ENCODE measurements around the gene IL21. TPM values are rescaled to one million over a fixed set of nuclear protein-coding genes. Genes with fewer than 3 reads are reported as not detected.

IL21 gene
- polyA plus RNA-seq, 1 of the 3 experiments (the other 2 are of a cell fraction): not detected

- TF ChIP-seq GATA2 (CRISPR knock-in tag; IDR thresholded peaks at IDR 0.05) (no peak), MEF2A (IDR thresholded peaks at IDR 0.05; ENCODE audit: borderline replicate concordance, low read depth) (no peak), FOXM1 (IDR thresholded peaks at IDR 0.05; ENCODE audit: low read depth) (no peak), YY1 (IDR thresholded peaks at IDR 0.05; ENCODE audit: low read depth) (no peak)
Observed at GRCh38 chr4:122639181-122639580, 18.3 kb upstream of the IL21 start (continued).

GRCh38 chr4:122636697-122637096, 15.8 kb upstream of the IL21 start:
- ChIA-PET CTCF (no interaction called here), POLR2A (no interaction called here)
- Histone ChIP-seq H4K20me1 (ENCODE audit: insufficient read depth) (no peaks in the 10 kb centered on the region), H3K4me2 (no peak overlapping the region), H3K9me2 (no peaks in the 10 kb centered on the region), H3K9me3 (no peaks in the 10 kb centered on the region), H3K36me3 (replicated peaks in 1 of 2; ENCODE audit: control insufficient read depth in 1 of 2, insufficient read depth in 2 of 2, low read length in 1 of 2) (no peaks in the 10 kb centered on the region), H3K27ac (ENCODE audit: low read depth in 2 of 2, low read length in 1 of 2) (no peak overlapping the region), H2AFZ (ENCODE audit: low read depth) (no peak overlapping the region), H3K4me1 (ENCODE audit: control insufficient read depth in 1 of 2, insufficient read depth in 2 of 2, low read depth in 1 of 2, low read length in 1 of 2) (no peaks in the 10 kb centered on the region), H3K27me3 (ENCODE audit: insufficient read depth) (no peaks in the 10 kb centered on the region), H3F3A (replicated peaks; ENCODE audit: insufficient read depth) (no peaks in the 10 kb centered on the region), H3K79me2 (ENCODE audit: insufficient read depth) (no peaks in the 10 kb centered on the region), H3K4me3 (ENCODE audit: low read depth in 2 of 2, low read length in 1 of 2) (no peak overlapping the region), H3K9ac (no peak overlapping the region)
- TF ChIP-seq YY1 (IDR thresholded peaks at IDR 0.05; ENCODE audit: low read depth) (no peak), TCF12 (IDR thresholded peaks at IDR 0.05) (no peak), ZBTB33 (IDR thresholded peaks at IDR 0.05; ENCODE audit: borderline replicate concordance, low read depth) (no peak), IRF3 (IDR thresholded peaks at IDR 0.05; ENCODE audit: low read depth, low read length) (no peak), RXRA (IDR thresholded peaks at IDR 0.05; ENCODE audit: borderline replicate concordance, low read depth) (no peak), EZH2phosphoT487 (IDR thresholded peaks at IDR 0.05; ENCODE audit: borderline replicate concordance, low read depth) (no peak), SMC3 (IDR thresholded peaks at IDR 0.05; ENCODE audit: low read depth, low read length) (no peak), GATA2 (CRISPR knock-in tag; IDR thresholded peaks at IDR 0.05) (no peak), FOSL2 (IDR thresholded peaks at IDR 0.05; ENCODE audit: borderline replicate concordance, low read depth) (no peak), NFIC (IDR thresholded peaks at IDR 0.05; ENCODE audit: borderline replicate concordance) (no peak), USF2 (IDR thresholded peaks at IDR 0.05; ENCODE audit: borderline replicate concordance, low read depth, low read length) (no peak)
- TF ChIP-seq, protein P1, sequence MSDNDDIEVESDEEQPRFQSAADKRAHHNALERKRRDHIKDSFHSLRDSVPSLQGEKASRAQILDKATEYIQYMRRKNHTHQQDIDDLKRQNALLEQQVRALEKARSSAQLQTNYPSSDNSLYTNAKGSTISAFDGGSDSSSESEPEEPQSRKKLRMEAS (IDR thresholded peaks at IDR 0.05; ENCODE audit: low read depth): no peak
- TF ChIP-seq, protein P2, sequence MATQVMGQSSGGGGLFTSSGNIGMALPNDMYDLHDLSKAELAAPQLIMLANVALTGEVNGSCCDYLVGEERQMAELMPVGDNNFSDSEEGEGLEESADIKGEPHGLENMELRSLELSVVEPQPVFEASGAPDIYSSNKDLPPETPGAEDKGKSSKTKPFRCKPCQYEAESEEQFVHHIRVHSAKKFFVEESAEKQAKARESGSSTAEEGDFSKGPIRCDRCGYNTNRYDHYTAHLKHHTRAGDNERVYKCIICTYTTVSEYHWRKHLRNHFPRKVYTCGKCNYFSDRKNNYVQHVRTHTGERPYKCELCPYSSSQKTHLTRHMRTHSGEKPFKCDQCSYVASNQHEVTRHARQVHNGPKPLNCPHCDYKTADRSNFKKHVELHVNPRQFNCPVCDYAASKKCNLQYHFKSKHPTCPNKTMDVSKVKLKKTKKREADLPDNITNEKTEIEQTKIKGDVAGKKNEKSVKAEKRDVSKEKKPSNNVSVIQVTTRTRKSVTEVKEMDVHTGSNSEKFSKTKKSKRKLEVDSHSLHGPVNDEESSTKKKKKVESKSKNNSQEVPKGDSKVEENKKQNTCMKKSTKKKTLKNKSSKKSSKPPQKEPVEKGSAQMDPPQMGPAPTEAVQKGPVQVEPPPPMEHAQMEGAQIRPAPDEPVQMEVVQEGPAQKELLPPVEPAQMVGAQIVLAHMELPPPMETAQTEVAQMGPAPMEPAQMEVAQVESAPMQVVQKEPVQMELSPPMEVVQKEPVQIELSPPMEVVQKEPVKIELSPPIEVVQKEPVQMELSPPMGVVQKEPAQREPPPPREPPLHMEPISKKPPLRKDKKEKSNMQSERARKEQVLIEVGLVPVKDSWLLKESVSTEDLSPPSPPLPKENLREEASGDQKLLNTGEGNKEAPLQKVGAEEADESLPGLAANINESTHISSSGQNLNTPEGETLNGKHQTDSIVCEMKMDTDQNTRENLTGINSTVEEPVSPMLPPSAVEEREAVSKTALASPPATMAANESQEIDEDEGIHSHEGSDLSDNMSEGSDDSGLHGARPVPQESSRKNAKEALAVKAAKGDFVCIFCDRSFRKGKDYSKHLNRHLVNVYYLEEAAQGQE (IDR thresholded peaks at IDR 0.05; ENCODE audit: low read depth, low read length): no peak
- no peak for DNase-seq
- WGBS (ENCODE audit: low lambda C conversion rate): 57% methylated on average over 3 of the region's 3 CpGs
